ENCODE data around the gene ALPI.

The ALPI gene

GRCh38 chr2:232460171-232460570 lies 4.2 kb downstream of the ALPI start:
- H3K27ac ChIP-seq (ENCODE audit: extremely low read depth, low read depth, low read length): no peak overlapping the region
- POLR2A ChIA-PET: no interaction called here
- H3K36me3 ChIP-seq (ENCODE audit: control insufficient read depth in 2 of 2, insufficient read depth in 1 of 2, low read length in 2 of 2): no peaks in the 10 kb centered on the region
- no peak for TF ChIP-seq ZNF488 (tag by site-specific recombination; IDR thresholded peaks at IDR 0.05)
- no peak for TF ChIP-seq ZSCAN5A (tag by site-specific recombination; IDR thresholded peaks at IDR 0.05)
- TF ChIP-seq ZNF324 (tag by site-specific recombination; IDR thresholded peaks at IDR 0.05): no peak
- TF ChIP-seq KLF17 (tag by site-specific recombination; IDR thresholded peaks at IDR 0.05): no peak
- TF ChIP-seq PRDM1 (tag by site-specific recombination; IDR thresholded peaks at IDR 0.05): no peak
- TF ChIP-seq ZNF560 (tag by site-specific recombination; IDR thresholded peaks at IDR 0.05; ENCODE audit: borderline replicate concordance): no peak
- no peak for TF ChIP-seq ZNF785 (tag by site-specific recombination; IDR thresholded peaks at IDR 0.05)
- TF ChIP-seq ZNF416 (tag by site-specific recombination; IDR thresholded peaks at IDR 0.05): no peak
- TF ChIP-seq ZSCAN16 (tag by site-specific recombination; IDR thresholded peaks at IDR 0.05): no peak
- TF ChIP-seq ZNF433 (tag by site-specific recombination; IDR thresholded peaks at IDR 0.05; ENCODE audit: low read depth): no peak
- no peak for TF ChIP-seq ZBTB11 (tag by site-specific recombination; conservative IDR thresholded peaks at IDR 0.05; ENCODE audit: low read depth)
- TF ChIP-seq GLI4 (tag by site-specific recombination; IDR thresholded peaks at IDR 0.05): no peak
- TF ChIP-seq ZNF549 (tag by site-specific recombination; IDR thresholded peaks at IDR 0.05): no peak
- no peak for TF ChIP-seq ZNF521 (tag by site-specific recombination; IDR thresholded peaks at IDR 0.05)
- TF ChIP-seq ZNF157 (tag by site-specific recombination; IDR thresholded peaks at IDR 0.05): no peak
- TF ChIP-seq ZBTB10 (tag by site-specific recombination; IDR thresholded peaks at IDR 0.05): no peak
- no peak for TF ChIP-seq ZFP41 (tag by site-specific recombination; IDR thresholded peaks at IDR 0.05; ENCODE audit: borderline replicate concordance)
- no peak overlapping the region for H3K4me3 ChIP-seq (ENCODE audit: low read depth, low read length)
- no peaks in the 10 kb centered on the region for H3K4me1 ChIP-seq (ENCODE audit: control insufficient read depth, insufficient read depth, low read length)
- CTCF ChIA-PET: interaction anchor here (0.7 kb wide), 1 partner anchor 13 kb away, joined by 4 read pairs; no protein-coding TSS in a partner anchor
- H3K9me3 ChIP-seq (ENCODE audit: control insufficient read depth, insufficient read depth, low read depth, low read length): no peaks in the 10 kb centered on the region
